ENCODE results near the gene C12orf56.
A peak's percentile ranks its signal among the peaks of the same experiment; 100 is the strongest.
"Not testable (repeated sequence)": the region's sequence is repeated elsewhere in the genome, so short reads cannot be mapped to it uniquely, and the experiment has no call there.

C12orf56 gene

GRCh38 chr12:64318605-64319004 is 72.0 kb downstream of the C12orf56 start:
- no peak for DNase-seq (ENCODE audit: low read depth in 2 of 3, low spot score in 1 of 3)

GRCh38 chr12:64311877-64312276 is 78.7 kb downstream of the C12orf56 start:
- no peak for DNase-seq (ENCODE audit: low read depth in 2 of 3, low spot score in 1 of 3)

GRCh38 chr12:64304571-64304970 is 86.0 kb downstream of the C12orf56 start:
- DNase-seq (ENCODE audit: low read depth in 2 of 3, low spot score in 1 of 3): no peak

- DNase-seq (ENCODE audit: low read depth in 2 of 3, low spot score in 1 of 3): no peak
Measured at GRCh38 chr12:64299628-64300027, 90.9 kb downstream of the C12orf56 start.

- no peak for DNase-seq (ENCODE audit: low read depth in 2 of 3, low spot score in 1 of 3)
Measured at GRCh38 chr12:64296301-64296700, 94.3 kb downstream of the C12orf56 start.

- DNase-seq (ENCODE audit: low read depth in 2 of 3, low spot score in 1 of 3): no peak
Measured at GRCh38 chr12:64293654-64294364, 96.7 kb downstream of the C12orf56 start.

- DNase-seq (ENCODE audit: low read depth in 2 of 3, low spot score in 1 of 3): not testable (repeated sequence)
Measured at GRCh38 chr12:64293174-64293573, 97.4 kb downstream of the C12orf56 start.

- DNase-seq (ENCODE audit: low read depth in 2 of 3, low spot score in 1 of 3): no peak
Measured at GRCh38 chr12:64286521-64286920, 104.0 kb downstream of the C12orf56 start.

- DNase-seq (ENCODE audit: low read depth in 2 of 3, low spot score in 1 of 3): no peak
Measured at GRCh38 chr12:64284256-64284655, 106.3 kb downstream of the C12orf56 start.

- DNase-seq (ENCODE audit: low read depth in 2 of 3, low spot score in 1 of 3): no peak
Measured at GRCh38 chr12:64278421-64278820, 112.1 kb downstream of the C12orf56 start.

GRCh38 chr12:64273527-64274403 is 116.8 kb downstream of the C12orf56 start:
- no peak for DNase-seq (ENCODE audit: low read depth in 2 of 3, low spot score in 1 of 3)

- DNase-seq (ENCODE audit: low read depth in 2 of 3, low spot score in 1 of 3): no peak
Measured at GRCh38 chr12:64270411-64270810, 120.1 kb downstream of the C12orf56 start.

GRCh38 chr12:64269161-64269560 is 121.4 kb downstream of the C12orf56 start:
- DNase-seq (ENCODE audit: low read depth in 2 of 3, low spot score in 1 of 3): no peak

- no peak for DNase-seq (ENCODE audit: low read depth in 2 of 3, low spot score in 1 of 3)
Measured at GRCh38 chr12:64268409-64268808, 122.1 kb downstream of the C12orf56 start.

GRCh38 chr12:64265839-64266238 is 124.7 kb downstream of the C12orf56 start:
- no peak for DNase-seq (ENCODE audit: low read depth in 2 of 3, low spot score in 1 of 3)

- DNase-seq (ENCODE audit: low read depth in 2 of 3, low spot score in 1 of 3): no peak
Measured at GRCh38 chr12:64261813-64262212, 128.7 kb downstream of the C12orf56 start.

- no peak for DNase-seq (ENCODE audit: low read depth in 2 of 3, low spot score in 1 of 3)
Measured at GRCh38 chr12:64258576-64258975, 132.0 kb downstream of the C12orf56 start.

- DNase-seq (ENCODE audit: low read depth in 2 of 3, low spot score in 1 of 3): peak in 1 of 3 donors; percentile 38
Measured at GRCh38 chr12:64256166-64256800, 134.3 kb downstream of the C12orf56 start.

- no peak for DNase-seq (ENCODE audit: low read depth in 2 of 3, low spot score in 1 of 3)
Measured at GRCh38 chr12:64255249-64255648, 135.3 kb downstream of the C12orf56 start.

- no peak for DNase-seq (ENCODE audit: low read depth in 2 of 3, low spot score in 1 of 3)
Measured at GRCh38 chr12:64253356-64253755, 137.2 kb downstream of the C12orf56 start.

- DNase-seq (ENCODE audit: low read depth in 2 of 3, low spot score in 1 of 3): no peak
Measured at GRCh38 chr12:64252681-64253080, 137.9 kb downstream of the C12orf56 start.

- DNase-seq (ENCODE audit: low read depth in 2 of 3, low spot score in 1 of 3): no peak
Measured at GRCh38 chr12:64243809-64244208, 146.7 kb downstream of the C12orf56 start.
